Dendritic cell treated with granulocyte-macrophage colony-stimulating factor and Interleukin-4, amounts not matched to agents 40 ng/mL and 50 ng/mL, for 4 days (primary cell): ENCODE measurements around the gene TDRD10.
"Not testable (repeated sequence)": the region's sequence is repeated elsewhere in the genome, so short reads cannot be mapped to it uniquely, and the experiment has no call there.

Experiments
- H3K27ac Mint-ChIP-seq: one replicate; pipeline ENCODE4 v1.8.0; 2022; ENCODE audit warnings: mild to moderate bottlenecking, mixed read lengths
- H3K27me3 Mint-ChIP-seq: one replicate; pipeline ENCODE4 v1.8.0; 2022; ENCODE audit warnings: mild to moderate bottlenecking, mixed read lengths
- H3K36me3 Mint-ChIP-seq: one replicate; pipeline ENCODE4 v1.8.0; 2022; ENCODE audit warnings: low read depth, mixed read lengths
- H3K4me1 Mint-ChIP-seq: one replicate; pipeline ENCODE4 v1.8.0; 2022; ENCODE audit warnings: low read depth, mixed read lengths
- H3K4me3 Mint-ChIP-seq: one replicate; pipeline ENCODE4 v1.8.0; 2022; ENCODE audit warnings: mild to moderate bottlenecking, moderate library complexity, mixed read lengths
- H3K9me3 Mint-ChIP-seq: one replicate; pipeline ENCODE4 v1.8.0; 2022; ENCODE audit warnings: mixed read lengths
- intact Hi-C: fragments of 100-400 bp; cut with micrococcal nuclease; formaldehyde crosslinking; loops from one replicate; pipeline ENCODE4 v1.15.0; 2022

The TDRD10 gene

GRCh38 chr1:154468535-154469250, 33.3 kb upstream of the TDRD10 start:
- peak overlapping the region; percentile 38 for H3K27ac Mint-ChIP-seq

GRCh38 chr1:154469844-154470560, 32.0 kb upstream of the TDRD10 start:
- no peaks in the 10 kb centered on the region for H3K27me3 Mint-ChIP-seq
- peaks cover 52% of the 10 kb centered on the region for H3K4me1 Mint-ChIP-seq
- intact Hi-C loops, result no loop called here
- peaks cover 44% of the 10 kb centered on the region for H3K36me3 Mint-ChIP-seq
- H3K4me3 Mint-ChIP-seq, result no peak overlapping the region
- H3K27ac Mint-ChIP-seq, result peak overlapping the region; percentile 38
- H3K9me3 Mint-ChIP-seq, result no peaks in the 10 kb centered on the region

More at GRCh38 chr1:154468535-154469250, 33.3 kb upstream of the TDRD10 start:
- no peak overlapping the region for H3K4me3 Mint-ChIP-seq
- H3K27me3 Mint-ChIP-seq, result no peaks in the 10 kb centered on the region
- no peaks in the 10 kb centered on the region for H3K9me3 Mint-ChIP-seq
- intact Hi-C loops, result no loop called here
- peaks cover 52% of the 10 kb centered on the region for H3K36me3 Mint-ChIP-seq
- H3K4me1 Mint-ChIP-seq, result peaks cover 54% of the 10 kb centered on the region

GRCh38 chr1:154471304-154471703, 30.7 kb upstream of the TDRD10 start:
- H3K9me3 Mint-ChIP-seq, result no peaks in the 10 kb centered on the region
- intact Hi-C loops, result no loop called here

GRCh38 chr1:154474802-154475201, 27.2 kb upstream of the TDRD10 start:
- H3K9me3 Mint-ChIP-seq, result no peaks in the 10 kb centered on the region
- intact Hi-C loops, result loop anchor here (5.0 kb wide), 2 partner anchors 43 to 138 kb away; no protein-coding TSS in a partner anchor
- no peak overlapping the region for H3K4me3 Mint-ChIP-seq
- H3K27me3 Mint-ChIP-seq, result no peaks in the 10 kb centered on the region
- peak overlapping the region; percentile 69 for H3K27ac Mint-ChIP-seq
- H3K36me3 Mint-ChIP-seq, result peaks cover 2% of the 10 kb centered on the region
- peaks cover 30% of the 10 kb centered on the region for H3K4me1 Mint-ChIP-seq

More at GRCh38 chr1:154471304-154471703, 30.7 kb upstream of the TDRD10 start:
- H3K27ac Mint-ChIP-seq, result peak overlapping the region; percentile 38
- H3K27me3 Mint-ChIP-seq, result no peaks in the 10 kb centered on the region
- no peak overlapping the region for H3K4me3 Mint-ChIP-seq
- peaks cover 31% of the 10 kb centered on the region for H3K36me3 Mint-ChIP-seq
- peaks cover 43% of the 10 kb centered on the region for H3K4me1 Mint-ChIP-seq

GRCh38 chr1:154476791-154477190, 25.2 kb upstream of the TDRD10 start:
- H3K36me3 Mint-ChIP-seq, result no peaks in the 10 kb centered on the region
- peaks cover 40% of the 10 kb centered on the region for H3K4me1 Mint-ChIP-seq
- H3K27me3 Mint-ChIP-seq, result no peaks in the 10 kb centered on the region
- no peak overlapping the region for H3K4me3 Mint-ChIP-seq
- H3K27ac Mint-ChIP-seq, result no peak overlapping the region
- H3K9me3 Mint-ChIP-seq, result no peaks in the 10 kb centered on the region
- intact Hi-C loops, result loop anchor here (5.0 kb wide), 2 partner anchors 44 to 139 kb away; no protein-coding TSS in a partner anchor

GRCh38 chr1:154478013-154478412, 24.0 kb upstream of the TDRD10 start:
- Mint-ChIP-seq H3K4me1 (peaks cover 40% of the 10 kb centered on the region), H3K27me3 (no peaks in the 10 kb centered on the region), H3K27ac (no peak overlapping the region), H3K4me3 (no peak overlapping the region), H3K9me3 (no peaks in the 10 kb centered on the region), H3K36me3 (no peaks in the 10 kb centered on the region)
- intact Hi-C loops, result loop anchor here (5.0 kb wide), 2 partner anchors 46 to 141 kb away; no protein-coding TSS in a partner anchor

GRCh38 chr1:154478639-154479038, 23.4 kb upstream of the TDRD10 start:
- no peak overlapping the region for H3K4me3 Mint-ChIP-seq
- H3K27me3 Mint-ChIP-seq, result peaks cover 2% of the 10 kb centered on the region
- intact Hi-C loops, result loop anchor here (5.0 kb wide), 2 partner anchors 46 to 141 kb away; no protein-coding TSS in a partner anchor
- H3K27ac Mint-ChIP-seq, result no peak overlapping the region
- no peaks in the 10 kb centered on the region for H3K36me3 Mint-ChIP-seq
- H3K4me1 Mint-ChIP-seq, result peaks cover 40% of the 10 kb centered on the region
- H3K9me3 Mint-ChIP-seq, result no peaks in the 10 kb centered on the region

GRCh38 chr1:154479764-154480421, 22.1 kb upstream of the TDRD10 start:
- peaks cover 2% of the 10 kb centered on the region for H3K27me3 Mint-ChIP-seq
- intact Hi-C loops, result loop anchor here (1.0 to 5.0 kb wide), 4 partner anchors 37 to 143 kb away; no protein-coding TSS in a partner anchor
- H3K9me3 Mint-ChIP-seq, result no peaks in the 10 kb centered on the region
- H3K4me3 Mint-ChIP-seq, result no peak overlapping the region
- peaks cover 32% of the 10 kb centered on the region for H3K4me1 Mint-ChIP-seq
- peak overlapping the region; percentile 18 for H3K27ac Mint-ChIP-seq
- no peaks in the 10 kb centered on the region for H3K36me3 Mint-ChIP-seq

GRCh38 chr1:154481053-154481452, 21.0 kb upstream of the TDRD10 start:
- Mint-ChIP-seq H3K27ac (no peak overlapping the region), H3K4me1 (peaks cover 32% of the 10 kb centered on the region), H3K27me3 (peaks cover 2% of the 10 kb centered on the region), H3K4me3 (no peak overlapping the region), H3K36me3 (no peaks in the 10 kb centered on the region), H3K9me3 (no peaks in the 10 kb centered on the region)
- intact Hi-C loops, result loop anchor here (5.0 kb wide), 1 partner anchor 36 kb away; no protein-coding TSS in a partner anchor

- Mint-ChIP-seq H3K4me3 (no peak overlapping the region), H3K27me3 (peaks cover 2% of the 10 kb centered on the region), H3K27ac (no peak overlapping the region), H3K9me3 (no peaks in the 10 kb centered on the region), H3K36me3 (no peaks in the 10 kb centered on the region), H3K4me1 (peaks cover 23% of the 10 kb centered on the region)
- intact Hi-C loops, result loop anchor here (5.0 kb wide), 1 partner anchor 33 kb away; no protein-coding TSS in a partner anchor
Observed at GRCh38 chr1:154483941-154484803, 17.8 kb upstream of the TDRD10 start.

- intact Hi-C loops, result no loop called here
- Mint-ChIP-seq H3K27me3 (peaks cover 2% of the 10 kb centered on the region), H3K27ac (peak overlapping the region; percentile 70), H3K36me3 (no peaks in the 10 kb centered on the region), H3K9me3 (peaks cover 1% of the 10 kb centered on the region), H3K4me3 (no peak overlapping the region), H3K4me1 (peaks cover 19% of the 10 kb centered on the region)
Observed at GRCh38 chr1:154485106-154485505, 16.9 kb upstream of the TDRD10 start.

GRCh38 chr1:154485910-154486496, 16.0 kb upstream of the TDRD10 start:
- peaks cover 21% of the 10 kb centered on the region for H3K4me1 Mint-ChIP-seq
- intact Hi-C loops, result no loop called here
- peaks cover 2% of the 10 kb centered on the region for H3K27me3 Mint-ChIP-seq

GRCh38 chr1:154486756-154487155, 15.3 kb upstream of the TDRD10 start:
- intact Hi-C loops, result not testable (repeated sequence)

More at GRCh38 chr1:154485910-154486496, 16.0 kb upstream of the TDRD10 start:
- H3K27ac Mint-ChIP-seq, result peak overlapping the region; percentile 25
- no peaks in the 10 kb centered on the region for H3K36me3 Mint-ChIP-seq
- H3K4me3 Mint-ChIP-seq, result no peak overlapping the region
- peaks cover 8% of the 10 kb centered on the region for H3K9me3 Mint-ChIP-seq

More at GRCh38 chr1:154486756-154487155, 15.3 kb upstream of the TDRD10 start:
- not testable (repeated sequence) for H3K4me3 Mint-ChIP-seq, H3K9me3 Mint-ChIP-seq, H3K36me3 Mint-ChIP-seq, H3K27me3 Mint-ChIP-seq
- H3K4me1 Mint-ChIP-seq, result peaks cover 27% of the 10 kb centered on the region
- H3K27ac Mint-ChIP-seq, result peak overlapping the region; percentile 25
